Measurements from ENCODE around the gene FRMD4A.
"Not testable (repeated sequence)": the region's sequence is repeated elsewhere in the genome, so short reads cannot be mapped to it uniquely, and the experiment has no call there.

FRMD4A gene

DNA sequence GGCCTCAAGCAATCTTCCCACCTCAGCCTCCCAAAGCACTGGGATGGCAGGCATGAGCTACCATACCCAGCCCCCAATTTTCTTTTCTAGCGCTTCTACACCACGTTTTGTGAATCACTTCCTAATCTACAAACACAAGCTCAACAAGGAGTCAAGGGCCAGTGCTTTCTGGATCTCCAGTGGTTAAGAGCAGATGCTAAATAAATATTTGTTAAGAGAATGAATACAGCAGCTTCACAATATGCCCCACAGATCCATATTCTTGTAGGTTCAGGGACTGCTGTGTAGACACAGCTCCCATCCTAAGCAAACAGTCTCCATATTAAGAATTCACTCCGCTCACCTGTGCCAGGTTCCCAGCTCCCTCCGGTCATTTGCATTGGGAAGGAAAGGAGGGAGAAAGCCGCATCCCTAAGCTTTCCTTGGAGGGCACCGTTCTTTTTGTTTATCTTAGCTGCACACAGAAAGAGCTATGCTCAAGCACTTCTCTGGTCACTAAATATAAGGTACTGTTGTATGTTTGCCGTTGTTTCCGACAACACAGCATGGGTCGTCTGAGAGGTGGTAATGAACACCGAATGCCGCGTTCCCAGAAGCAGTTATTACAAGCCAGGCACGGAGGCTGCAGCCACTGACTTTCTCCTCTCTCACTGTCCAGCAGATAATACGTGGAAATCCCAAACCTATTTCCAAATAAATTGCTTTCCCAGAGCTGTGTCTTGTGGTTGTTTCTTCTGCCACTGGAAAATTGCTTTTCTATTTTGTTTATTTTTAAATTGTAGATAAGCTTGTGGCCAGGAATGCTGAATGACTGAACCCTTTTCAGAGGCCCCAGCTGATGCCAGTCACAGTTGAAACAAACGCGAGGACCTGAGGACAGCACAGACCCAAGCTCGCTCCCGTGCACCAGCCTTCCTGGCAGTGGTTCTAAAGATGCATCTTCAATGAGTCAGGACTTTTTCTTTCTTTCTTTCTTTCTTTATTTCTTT is 526.9 kb downstream of the FRMD4A start:
- DNase-seq, result no peak

DNA sequence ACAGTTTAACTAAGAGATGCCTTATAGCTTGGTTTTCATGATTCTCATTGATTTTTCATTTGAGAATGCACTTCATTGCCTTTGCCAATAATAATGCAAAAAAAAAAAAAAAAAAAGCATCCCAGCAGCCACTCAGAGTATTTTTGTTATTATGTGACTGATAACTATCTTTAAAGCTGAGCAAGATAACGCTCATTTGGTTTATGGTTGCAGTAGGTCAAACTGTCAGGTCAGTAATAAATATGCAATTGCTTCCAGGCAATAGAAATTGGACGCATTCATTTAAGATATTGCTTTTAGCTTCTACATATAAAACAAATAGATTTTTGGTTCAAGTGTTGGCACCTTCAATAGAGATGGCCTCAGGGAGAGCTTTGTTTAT is 528.8 kb downstream of the FRMD4A start:
- DNase-seq, result no peak

DNA sequence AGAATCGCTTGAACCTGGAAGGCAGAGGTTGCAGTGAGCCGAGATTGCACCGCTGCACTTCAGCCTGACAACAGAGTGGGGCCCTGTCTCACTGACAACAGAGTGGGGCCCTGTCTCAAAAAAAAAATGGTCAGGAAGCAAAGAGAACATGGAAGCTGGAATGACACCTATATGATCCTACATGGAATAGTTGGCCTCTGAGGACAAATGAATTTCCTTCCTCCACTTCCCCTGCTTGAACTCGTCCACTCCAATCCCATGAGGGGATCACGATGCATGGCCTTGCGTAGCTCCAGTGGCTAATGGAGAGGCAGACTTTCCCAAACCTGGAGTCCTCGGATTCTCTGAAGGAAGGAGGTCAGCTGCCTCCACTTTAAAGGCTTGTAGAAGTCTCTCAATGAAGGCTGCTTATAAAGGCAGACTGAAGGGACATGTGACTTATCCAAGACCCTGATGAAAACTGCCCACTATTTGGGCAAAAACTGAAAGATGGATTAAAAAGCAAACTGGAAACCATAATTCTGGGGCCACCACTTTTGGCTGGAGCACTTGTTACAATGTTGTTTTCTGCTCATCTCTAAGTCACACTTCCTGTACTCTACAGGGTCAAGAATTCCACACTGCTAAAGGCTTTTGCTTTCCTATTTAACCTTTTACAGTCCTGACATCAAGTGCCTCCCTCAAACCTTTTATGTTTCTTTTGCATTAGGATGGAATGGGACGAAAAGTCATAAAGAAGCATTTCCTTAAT is 529.4 kb downstream of the FRMD4A start:
- no peak for DNase-seq

DNA sequence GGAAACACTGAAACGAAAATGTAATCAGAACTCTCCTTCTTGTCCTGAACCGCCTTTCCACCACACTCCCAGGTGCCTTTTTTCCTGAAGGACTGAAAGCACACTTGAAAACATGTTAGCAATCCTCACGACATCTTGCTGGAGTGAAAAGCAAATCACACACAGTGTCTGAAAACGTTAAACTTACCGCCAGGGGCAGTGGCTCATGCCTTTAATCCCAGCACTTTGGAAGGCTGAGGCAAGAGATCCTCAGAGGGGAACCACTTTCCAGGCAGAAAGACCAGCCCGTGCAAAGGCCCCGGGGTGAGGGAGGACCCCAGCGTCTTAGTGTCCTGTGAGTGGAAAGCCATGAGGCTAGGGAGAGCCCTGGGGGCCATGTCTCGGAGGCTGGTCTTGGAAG is 533.6 kb downstream of the FRMD4A start:
- DNase-seq, result no peak

DNA sequence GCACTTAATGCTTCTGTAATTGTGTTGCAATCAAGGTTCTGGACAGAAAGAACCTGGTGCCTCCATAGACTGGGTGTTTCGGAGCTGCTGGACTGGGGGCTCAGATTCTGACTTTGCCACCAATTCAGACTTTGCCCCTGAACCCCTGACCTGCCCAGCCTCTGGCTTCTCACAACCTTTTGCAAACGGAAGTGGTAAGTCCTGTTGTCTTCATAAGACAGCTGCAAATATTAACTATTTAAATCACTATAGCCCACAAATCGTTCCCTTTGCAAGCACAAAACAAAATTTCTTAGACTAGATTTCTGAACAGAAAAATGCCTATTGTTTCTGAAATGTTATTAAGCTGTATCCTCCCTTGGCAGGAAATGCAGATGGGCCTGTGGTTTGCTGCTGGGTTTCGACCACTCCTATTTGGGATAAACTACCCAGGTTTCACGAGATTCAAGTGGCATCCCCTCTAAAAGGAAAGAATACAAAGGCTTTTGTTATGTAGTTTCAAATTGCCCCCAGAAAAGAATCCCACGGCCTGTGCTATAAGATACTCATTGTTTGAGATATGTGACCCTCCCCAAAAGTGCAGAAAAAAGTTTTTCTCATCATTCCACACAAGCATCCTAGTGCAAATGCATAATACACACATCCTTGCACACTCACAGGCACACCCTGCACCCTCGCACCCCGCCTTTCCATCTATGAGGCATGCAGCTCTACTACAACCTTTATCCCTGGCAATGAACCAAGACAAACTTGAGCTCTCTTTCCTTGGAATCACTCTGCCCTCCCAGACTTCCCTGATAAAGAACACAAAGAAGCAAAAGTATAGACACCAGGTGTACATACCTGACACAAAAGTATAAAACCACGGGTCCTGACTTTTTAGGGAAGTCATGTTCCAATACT is 534.8 kb downstream of the FRMD4A start:
- peak; percentile 28 for DNase-seq

DNA sequence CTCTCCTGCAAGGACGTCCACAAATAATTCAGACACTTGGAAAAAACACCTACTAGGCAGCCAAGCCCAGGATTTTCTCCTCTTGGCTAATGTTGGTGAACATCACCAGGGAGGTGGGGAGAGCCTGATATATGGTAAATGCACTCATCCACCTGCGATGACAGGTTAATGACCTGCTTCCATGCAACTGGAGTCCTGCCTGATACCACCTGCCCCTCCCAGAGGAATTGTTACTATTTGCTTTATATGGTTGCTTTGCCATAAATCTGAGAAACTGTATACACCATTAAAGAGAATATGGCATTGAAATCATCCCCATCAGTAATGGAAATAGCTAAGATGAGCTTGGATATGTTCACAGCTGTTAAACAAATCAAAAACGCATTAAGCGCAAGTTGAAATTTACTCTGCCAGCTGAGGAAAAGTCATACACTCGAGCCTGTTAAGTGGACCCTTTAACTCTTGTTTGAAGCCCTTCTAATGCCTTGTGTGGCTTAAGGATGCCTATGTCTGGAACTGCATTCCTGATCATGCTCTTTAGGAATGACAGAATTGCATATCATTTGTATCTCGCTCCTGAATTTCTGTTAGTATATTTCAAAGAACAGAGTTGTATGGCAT is 535.6 kb downstream of the FRMD4A start:
- no peak for DNase-seq

DNA sequence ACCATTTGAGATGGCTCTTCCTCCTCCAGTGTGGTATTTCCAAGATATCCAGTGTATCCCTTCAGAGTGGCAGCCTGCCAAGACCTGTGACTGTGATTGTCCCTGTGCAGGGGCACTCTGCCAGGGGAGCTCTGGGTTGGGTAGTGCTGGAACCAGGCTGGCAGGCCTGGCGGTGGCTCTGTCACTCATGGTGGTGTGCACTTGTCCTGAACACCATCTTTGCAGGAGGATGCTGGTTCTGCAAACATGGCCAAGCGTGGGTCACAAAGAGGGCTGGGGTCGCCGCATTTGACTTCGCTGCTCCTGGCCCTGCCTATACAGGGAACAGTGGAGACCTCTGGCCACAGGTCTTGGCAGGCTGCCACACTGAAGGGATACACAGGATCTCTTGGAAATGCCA is 538.7 kb downstream of the FRMD4A start:
- DNase-seq, result no peak

DNA sequence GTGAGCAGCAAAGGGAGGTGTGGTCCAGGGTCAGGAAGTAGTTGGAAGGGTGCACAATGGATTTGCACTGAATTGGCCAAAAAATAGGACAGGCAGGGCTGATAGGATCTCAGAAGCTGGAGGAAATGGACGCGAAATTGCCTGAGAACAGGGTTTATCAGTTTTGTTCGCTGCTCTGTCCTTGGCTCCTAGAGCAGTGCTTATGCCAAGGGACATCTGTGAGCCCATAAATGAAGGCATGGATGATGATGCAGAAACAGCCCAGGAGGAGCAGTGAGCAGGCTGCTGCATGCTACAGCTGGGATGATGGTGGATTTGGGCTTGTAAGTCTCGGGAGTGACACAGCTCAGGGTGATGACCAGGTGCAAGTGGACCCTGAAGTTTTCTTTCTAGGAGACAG is 539.2 kb downstream of the FRMD4A start:
- no peak for DNase-seq

DNA sequence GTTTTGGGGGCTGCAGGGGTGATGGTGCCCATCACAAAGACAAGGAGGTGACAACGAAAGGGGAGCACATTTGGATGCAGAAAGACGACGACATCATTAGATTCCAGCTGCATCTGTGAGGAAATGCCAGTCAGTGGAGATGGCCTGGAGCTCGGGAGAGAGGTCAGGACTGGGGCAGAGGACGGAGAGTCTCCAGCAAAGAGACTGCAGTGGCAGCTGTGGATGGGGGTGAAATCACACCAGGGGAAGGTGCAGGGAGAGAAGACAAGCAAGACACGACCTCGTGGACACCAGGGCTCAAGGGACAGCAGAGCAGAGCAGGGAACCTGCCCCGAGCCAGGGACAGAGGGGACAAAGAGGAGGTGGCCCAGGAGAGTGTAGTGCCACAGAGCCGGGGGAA is 540.5 kb downstream of the FRMD4A start:
- no peak for DNase-seq

DNA sequence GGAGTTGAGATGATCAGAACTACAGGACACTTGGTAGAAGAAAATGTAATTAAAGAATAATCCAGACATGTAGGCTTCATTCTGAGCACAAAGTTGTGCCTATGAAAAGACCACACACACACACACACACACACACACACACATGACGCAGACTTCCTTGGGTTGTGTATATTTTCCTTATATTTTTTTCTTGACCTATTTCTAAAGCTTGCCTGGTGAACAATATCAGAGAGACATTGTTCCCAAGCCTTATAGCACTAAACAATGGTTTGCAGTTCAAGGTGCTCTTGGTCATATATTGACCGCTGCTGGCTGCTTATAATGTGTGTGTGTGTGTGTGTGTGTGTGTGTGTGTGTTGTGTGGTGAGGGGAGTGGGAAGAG is 541.3 kb downstream of the FRMD4A start:
- DNase-seq, result no peak

DNA sequence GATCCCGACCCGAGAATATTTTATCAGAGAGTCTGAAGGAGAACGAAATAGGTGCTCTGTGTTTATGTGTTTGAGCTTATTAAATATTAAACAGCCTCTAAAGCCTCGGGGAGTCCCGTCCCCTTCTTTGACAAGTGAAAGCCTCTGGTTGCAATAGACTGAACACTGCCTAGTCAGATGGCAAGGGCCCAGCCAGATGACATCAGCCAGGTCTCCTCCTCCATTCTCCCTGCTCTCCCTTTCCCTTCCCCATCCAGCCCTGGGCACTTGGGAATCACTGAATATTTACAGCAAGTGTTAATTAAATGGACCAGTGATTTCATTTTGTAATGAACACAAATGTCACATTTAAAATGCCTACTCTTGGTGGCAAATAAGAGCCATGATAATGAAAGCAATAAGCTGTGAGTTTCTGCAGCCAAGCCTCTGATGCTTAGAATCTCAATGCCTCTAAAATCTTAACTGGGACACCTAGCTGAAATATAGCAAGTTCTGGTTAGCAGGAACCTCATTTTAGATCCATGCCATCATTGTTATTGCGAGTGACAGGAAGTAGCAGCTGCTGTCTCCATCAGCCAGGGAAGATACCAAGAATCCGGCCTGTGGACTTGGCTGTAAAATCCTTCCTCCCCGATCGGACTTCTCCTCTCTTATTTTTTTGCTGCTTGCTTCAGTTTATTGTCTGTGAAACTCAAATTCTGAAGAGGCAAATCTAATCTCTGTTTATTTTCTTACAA is 541.8 kb downstream of the FRMD4A start:
- peak; percentile 26 for DNase-seq

DNA sequence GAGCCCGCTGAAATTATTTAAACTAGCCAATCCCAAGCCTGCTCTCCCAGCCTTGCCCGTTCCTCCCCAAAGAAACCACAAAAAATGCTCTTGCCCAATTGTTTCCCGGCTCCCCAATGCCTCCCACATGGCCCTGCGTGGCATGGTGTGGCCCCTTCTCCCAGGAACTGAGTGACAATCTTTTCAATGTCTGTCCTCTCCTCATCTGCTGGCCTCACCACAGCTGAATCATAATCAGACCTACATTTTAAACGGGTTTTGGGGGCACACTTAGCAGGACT is 542.5 kb downstream of the FRMD4A start:
- no peak for DNase-seq

DNA sequence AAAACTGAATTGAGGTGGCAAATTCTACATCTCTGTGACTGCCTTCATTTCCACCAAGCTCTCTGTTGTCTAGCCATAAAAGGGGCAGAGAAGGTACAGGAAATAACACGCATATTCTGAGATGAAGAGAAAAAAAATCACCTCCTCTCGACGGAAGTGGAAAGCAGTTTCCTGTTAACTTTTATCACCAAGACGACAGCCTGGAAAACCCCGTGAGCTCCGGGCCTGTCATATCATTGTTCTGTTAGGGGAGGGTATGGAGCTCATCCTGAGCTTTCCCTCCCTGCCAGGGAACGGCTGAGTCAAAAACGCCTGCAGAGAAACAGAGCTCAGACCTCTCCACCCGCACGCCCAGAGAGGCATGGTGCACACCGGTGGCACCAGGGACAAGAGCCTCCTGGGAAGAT is 543.7 kb downstream of the FRMD4A start:
- DNase-seq, result peak; percentile 92

DNA sequence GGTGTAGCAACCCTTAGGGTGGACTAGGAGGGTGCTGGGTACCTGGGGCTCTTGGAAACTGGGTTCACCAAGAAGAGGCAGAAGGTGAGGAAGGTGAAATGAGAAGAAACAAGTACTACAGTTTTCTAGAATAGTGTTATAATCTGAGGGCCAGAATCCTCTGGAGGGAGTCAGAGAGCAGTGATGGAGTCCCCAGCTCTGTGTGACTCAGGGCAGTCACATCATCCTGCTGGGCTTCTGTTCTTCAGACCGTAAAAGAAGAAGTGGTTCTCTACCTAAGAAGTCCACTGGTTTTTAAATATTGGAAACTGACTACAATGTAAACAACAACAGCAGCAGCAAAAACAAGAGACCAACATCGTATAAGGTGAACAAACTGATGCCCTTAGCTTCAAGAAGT is 546.7 kb downstream of the FRMD4A start:
- DNase-seq, result peak; percentile 72

DNA sequence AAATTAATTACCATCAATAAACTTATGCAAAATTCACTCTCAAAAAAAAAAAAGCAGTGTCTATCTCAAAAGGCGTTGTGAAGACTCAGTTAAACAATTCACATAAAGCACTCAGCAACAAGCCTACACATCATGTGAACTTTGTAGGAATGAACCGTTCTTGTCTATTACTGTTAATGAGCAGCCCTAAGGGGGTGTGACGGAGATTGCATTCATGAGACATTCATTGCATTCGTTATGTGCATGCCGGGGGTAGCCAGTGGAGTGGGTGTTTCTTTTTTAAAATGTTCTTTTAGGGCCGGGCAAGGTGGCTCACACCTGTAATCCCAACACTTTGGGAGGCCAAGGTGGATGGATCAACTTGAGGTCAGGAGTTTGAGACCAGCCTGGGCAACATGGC is 551.0 kb downstream of the FRMD4A start:
- no peak for DNase-seq

DNA sequence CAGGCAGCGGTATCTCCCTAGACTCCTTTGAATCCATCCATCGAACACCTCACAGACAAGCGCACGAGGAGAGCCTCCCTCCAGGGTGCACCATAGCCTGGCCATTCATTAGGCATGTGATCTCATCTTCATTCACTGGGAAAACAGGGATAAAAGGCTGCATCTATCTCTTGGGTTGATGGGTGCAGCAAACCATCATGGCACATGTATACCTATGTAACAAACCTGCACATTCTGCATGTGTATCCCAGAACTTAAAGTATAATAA is 552.1 kb downstream of the FRMD4A start:
- not testable (repeated sequence) for DNase-seq

DNA sequence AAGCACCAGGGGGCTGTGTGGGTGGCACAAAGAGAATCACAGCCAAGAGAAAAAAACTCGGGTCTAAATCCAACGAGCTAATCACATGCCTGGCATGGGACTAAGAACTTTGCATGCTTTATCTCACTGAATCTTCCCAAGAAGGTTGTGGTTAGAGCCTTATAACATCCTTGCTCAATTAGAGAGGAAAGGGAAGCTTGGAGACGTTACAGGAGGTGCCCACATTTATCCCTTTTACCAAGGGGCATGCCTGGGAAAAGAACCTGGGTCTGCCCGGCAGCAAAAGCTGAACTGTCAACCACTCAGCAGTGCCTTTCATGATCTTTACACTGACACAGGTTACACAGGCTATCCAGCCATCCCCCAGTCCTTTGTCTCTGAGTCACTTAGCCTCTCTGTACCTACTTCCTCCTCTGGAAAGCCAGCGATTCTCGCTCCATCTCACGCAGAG is 553.8 kb downstream of the FRMD4A start:
- DNase-seq, result no peak

DNA sequence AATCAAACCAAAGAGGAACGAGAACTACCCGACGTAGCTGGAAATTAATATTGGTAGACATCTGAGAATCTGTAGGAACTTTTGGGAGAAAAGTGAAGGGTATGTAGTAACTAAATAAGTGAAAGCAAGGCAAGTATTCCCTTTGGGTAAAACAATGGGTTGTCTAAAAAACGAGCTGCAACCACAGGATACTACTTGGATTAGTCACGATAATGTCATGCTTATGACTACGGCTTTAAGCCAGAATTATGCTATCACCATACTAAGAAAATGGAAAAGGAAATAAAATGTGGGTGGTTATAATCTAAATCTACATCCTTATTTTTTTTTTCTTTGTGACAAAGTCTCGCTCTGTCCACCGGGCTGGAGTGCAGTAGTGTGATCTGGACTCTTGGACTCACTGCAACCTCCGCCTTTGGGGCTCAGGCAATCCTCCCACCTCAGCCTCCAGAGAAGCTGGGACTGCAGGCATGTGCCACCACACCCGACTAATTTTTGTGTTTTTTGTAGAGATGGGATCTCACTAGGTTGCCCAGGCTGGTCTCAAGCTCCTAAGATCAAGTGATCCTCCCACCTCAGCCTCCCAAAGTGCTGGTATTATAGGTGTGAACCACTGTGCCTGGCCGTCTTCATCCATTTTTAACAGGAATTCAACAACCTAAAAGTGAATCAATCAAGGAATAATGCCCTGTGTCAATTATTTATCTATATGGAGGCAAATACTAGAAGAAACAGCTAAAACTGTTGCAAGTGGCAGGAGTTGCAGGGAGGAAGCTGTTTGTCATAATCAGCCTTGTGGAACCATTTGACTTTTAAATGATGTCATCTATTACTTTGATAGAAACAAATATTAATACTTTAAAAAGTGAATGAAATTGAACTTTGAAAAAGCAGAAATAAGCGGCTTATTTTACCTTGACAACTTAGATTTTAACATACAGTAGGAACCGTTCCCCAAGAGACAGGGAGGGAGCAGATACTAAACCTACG is 554.6 kb downstream of the FRMD4A start:
- DNase-seq, result no peak

DNA sequence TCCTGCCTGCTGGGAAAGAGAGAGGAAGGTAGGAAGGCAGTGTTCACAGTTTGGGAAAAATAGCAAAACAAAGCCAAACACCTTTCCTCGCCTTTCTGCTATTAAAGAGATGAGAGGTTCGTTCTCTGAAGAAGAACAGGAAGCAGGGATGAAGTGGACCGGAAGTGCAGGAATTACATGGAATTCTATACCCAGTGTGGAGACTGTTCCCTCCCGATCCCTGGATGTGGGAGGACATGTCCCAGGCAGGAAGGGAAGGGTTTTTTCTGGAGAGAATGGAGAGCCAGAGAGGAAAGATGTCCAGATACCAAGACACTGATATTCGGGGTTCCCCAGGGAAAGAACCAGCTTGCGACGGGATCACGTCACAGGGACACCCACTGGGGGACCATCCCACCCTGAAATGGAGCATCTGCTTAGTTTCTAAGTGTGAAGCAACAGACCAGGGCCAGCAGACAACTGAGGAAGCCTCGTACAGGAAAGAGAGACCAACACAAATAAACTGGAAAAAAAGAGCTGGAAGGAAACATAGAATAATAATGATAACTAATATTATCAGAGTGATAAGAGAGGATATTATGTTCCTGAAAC is 556.3 kb downstream of the FRMD4A start:
- DNase-seq, result no peak

DNA sequence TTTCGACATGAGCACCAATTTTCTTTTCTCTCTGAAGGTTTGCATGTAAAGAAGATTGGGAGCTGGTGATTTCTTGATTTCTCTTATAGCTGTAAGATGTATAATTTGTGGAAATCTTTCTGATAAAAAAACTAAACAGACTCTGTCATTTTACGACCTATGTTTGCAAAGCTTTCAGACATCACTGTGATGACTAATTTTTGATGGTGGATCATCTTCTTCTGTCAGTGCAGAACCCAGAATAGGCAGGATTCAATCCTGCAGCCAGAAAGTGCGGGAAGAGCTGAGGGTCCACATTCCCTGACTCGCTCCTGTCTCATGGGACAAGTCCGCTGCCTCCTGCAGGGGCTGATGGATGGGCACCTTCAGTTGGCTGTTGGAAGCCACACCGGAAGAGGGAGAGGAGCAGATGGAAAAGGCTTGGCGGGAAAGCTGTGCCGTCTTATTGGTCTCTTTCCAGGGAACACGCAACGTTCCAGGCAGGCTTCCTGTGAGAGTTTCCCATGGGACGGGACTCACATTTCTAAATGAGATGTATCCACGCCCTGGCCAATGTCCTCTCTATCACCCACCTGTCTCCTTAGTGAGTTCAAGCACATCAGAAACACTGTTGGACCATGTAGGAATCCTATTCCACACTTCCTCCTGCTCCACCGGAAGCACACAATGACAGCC is 557.1 kb downstream of the FRMD4A start:
- no peak for DNase-seq
